NCI-H2227 treated with DMSO at 0.1 percent for 48 hours (cell line): ENCODE measurements around the gene PLIN5.
"Not testable (repeated sequence)": the region's sequence is repeated elsewhere in the genome, so short reads cannot be mapped to it uniquely, and the experiment has no call there.

Experiments used
- DNase-seq: peaks from one replicate; lab custom pipeline; 2025; lab: John Stamatoyannopoulos, UW

Gene PLIN5

GRCh38 chr19:4543842-4544647, 9.0 kb upstream of the PLIN5 start:
- DNase-seq, result no peak

- no peak for DNase-seq
Observed at GRCh38 chr19:4542896-4543841, 8.1 kb upstream of the PLIN5 start.

- not testable (repeated sequence) for DNase-seq
Observed at GRCh38 chr19:4541806-4542145, 6.8 kb upstream of the PLIN5 start.

GRCh38 chr19:4541114-4541805, 6.2 kb upstream of the PLIN5 start:
- no peak for DNase-seq

- DNase-seq, result no peak
Observed at GRCh38 chr19:4539693-4540581, 4.9 kb upstream of the PLIN5 start, which contains the start of gene LRG1. Gene LRG1 (minus strand): TSS chr19:4540036. CDS start chr19:4540013, 23 bp downstream.

- DNase-seq, result no peak
Observed at GRCh38 chr19:4539169-4539692, 4.2 kb upstream of the PLIN5 start.

GRCh38 chr19:4538601-4538954, 3.6 kb upstream of the PLIN5 start:
- DNase-seq, result no peak

GRCh38 chr19:4537953-4538600, 3.1 kb upstream of the PLIN5 start:
- DNase-seq, result no peak

- no peak for DNase-seq
Observed at GRCh38 chr19:4536798-4537197, 1.8 kb upstream of the PLIN5 start.

- no peak for DNase-seq
Observed at GRCh38 chr19:4533835-4534424, 1.1 kb downstream of the PLIN5 start.

- no peak for DNase-seq
Observed at GRCh38 chr19:4533334-4533733, 1.7 kb downstream of the PLIN5 start.

- DNase-seq, result no peak
Observed at GRCh38 chr19:4531562-4532165, 3.4 kb downstream of the PLIN5 start.

- no peak for DNase-seq
Observed at GRCh38 chr19:4529924-4530522, 5.0 kb downstream of the PLIN5 start.

- no peak for DNase-seq
Observed at GRCh38 chr19:4528843-4529242, 6.2 kb downstream of the PLIN5 start.

GRCh38 chr19:4527377-4527776, 7.6 kb downstream of the PLIN5 start:
- DNase-seq, result not testable (repeated sequence)

- no peak for DNase-seq
Observed at GRCh38 chr19:4525563-4526002, 9.4 kb downstream of the PLIN5 start.

GRCh38 chr19:4524808-4525562, 10.0 kb downstream of the PLIN5 start:
- DNase-seq, result no peak

GRCh38 chr19:4523306-4524110, 11.5 kb downstream of the PLIN5 start:
- no peak for DNase-seq
